Activated T-cell treated with anti-CD3 and anti-CD28 coated beads, Interleukin-2, amount 50 U/mL, for 1 hour (primary cell): ENCODE measurements around the gene CORO1C.
A peak's percentile ranks its signal among the peaks of the same experiment; 100 is the strongest.
"Not testable (repeated sequence)": the region's sequence is repeated elsewhere in the genome, so short reads cannot be mapped to it uniquely, and the experiment has no call there.

Source experiments
- DNase-seq: peaks from one replicate; pipeline ENCODE4 v3.0.0-alpha.2; 2020

The CORO1C gene

DNA sequence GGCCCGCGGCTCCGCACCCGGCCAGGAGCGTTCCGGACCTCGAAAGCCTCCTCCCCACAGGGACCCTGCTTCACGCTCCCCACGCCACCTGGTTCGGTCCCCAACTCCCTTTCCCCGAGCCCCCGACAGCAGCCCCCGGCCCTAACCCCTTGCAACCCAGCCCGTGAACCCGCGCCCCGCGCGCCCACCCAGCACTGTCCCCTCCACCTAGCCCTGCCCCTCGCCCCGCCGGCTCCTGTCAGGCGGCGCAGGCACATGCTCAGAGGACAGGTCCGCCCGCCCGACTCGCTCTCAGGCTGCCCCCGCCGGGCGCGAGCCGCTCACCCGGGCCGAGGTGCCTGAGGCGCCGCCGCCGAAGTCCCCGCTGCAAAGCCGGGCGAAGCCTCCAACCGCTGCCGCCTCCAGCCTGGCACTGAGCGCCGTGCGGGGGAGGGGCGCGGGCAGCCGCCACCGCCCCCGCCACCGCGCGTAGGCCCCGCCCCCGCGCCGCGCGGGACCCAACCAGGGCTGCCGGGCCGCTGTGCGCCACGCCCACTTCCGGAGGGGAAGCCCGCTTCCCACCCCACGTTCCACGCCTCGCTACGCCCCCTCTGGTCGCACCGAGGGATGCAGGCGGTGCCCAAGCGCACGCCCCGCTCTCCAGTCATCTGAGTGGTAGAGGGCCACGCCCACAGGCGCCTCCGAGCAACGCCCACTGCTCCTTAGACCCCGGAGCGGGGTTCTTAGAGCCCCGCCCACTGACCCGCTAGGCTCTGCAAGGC is at the start of gene CORO1C:
TSS of gene CORO1C (minus strand) at position 414 of the 761 bp plus-strand sequence. CDS start 30,200 bp downstream, outside the sequence.
- peak; percentile 98 for DNase-seq

DNA sequence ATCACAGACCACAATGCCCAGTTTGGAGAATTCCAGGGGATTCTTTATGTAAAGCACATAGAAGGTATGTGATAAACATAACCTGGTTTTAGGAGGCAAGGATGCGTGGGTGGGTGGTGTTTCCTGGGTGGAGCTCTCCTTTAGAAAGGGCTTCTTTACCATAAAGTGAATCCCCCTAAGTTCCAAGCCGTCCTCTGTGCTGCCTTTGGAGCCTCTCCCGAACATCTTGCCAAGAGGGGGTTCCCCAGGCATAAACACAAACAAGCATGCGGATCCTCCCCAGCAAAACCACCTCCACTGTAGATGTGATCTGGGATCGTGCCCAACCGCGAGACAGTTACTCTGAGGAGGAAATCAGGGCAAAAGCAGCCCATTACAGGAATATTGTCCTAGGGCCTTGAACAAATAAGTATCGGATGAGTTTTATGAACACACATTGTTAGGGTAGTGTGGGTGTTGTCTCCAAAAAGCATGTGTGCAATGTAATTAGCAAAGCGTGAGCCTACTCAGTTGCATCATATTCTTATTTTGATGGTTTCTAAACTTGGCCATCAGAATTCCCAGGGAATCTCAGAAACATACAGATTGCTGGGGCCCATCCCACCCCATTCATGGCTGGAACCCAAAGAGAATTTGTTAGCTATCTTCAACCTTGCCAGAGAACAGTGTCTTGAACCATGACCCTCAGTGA is 48.8 kb upstream of the CORO1C start:
- no peak for DNase-seq

DNA sequence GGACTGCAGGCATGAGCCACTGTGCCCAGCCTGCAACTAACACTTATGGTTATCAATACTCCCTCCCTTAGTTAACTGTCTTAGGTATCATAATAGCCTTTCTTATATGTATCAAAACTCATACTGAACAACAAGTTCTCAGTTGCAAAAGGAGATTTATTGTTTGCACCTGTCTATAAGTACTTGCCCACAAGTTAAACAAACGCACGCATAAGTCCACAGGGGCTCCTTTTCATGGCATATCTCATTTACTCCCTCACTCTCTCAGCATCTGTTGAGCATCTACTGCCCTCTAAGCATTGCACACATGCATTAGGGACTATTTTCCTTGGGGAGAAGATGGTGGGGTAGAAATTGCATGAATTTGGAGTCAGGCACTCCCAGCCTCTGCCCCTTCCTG is 46.7 kb upstream of the CORO1C start:
- no peak for DNase-seq

DNA sequence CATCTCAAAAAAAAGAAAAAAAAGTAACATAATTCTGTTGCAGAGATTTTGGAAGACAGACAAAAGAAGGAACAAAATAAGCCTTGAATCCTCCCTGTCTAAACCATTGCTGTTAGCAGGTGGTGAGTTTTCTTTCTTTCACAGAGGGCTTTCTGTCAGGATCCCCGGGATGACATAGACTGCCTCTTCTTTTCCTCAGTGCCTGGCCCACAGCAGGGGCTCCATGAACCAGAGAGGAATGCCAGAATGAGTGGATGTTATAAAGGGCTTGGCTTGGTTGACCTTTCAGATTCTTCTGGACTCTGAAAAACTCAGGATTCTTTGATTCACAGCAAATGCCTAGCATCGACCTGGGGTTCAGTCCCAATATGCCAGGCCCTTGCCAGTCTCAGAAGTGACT is 45.8 kb upstream of the CORO1C start:
- DNase-seq = no peak

DNA sequence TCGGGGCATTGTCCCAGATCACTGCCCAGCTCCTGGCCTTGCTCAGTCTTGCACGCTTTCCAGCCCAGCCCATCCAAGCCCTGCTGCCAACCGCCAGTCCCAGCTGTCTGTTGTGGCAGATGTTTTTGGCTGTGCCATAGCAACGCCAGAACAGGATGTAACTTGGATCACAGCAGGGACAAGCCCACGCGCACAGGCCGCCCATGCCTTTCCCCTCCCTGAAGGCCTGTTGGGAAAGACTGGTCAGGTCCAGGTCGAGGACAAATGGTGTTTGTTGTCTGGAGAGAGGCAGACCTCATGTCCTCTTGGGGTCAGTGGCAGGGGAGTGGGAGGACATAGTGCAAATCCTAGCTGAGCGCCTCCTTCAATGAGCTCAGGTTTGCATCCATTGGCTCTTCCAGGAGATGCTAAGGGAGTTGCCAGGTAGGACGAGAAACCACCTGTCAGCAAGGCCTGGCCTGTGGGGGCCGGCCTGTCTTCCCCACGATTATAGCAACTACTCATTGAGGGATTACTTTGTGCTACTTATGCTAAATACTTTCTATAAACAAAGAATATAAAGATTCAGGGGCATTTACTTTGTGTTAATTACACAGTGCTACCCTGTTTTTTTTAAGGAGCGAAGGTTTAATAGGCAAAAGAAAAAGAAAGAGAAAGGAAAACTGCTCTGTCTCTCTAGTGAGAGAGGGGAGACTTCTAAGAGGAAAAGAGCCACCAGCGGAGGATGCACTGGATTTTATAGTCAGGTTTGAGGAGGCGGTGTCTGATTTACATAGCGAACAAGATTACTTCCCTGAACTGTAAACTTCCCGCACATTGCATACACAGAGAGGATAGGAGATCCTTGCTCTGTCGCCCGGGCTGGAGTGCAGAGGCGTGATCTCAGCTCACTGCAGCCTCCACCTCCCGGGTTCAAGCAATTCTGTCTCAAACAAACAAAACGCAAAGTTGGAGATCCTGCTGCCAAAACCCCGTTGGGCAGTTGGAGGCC is 42.8 kb upstream of the CORO1C start:
- no peak for DNase-seq

DNA sequence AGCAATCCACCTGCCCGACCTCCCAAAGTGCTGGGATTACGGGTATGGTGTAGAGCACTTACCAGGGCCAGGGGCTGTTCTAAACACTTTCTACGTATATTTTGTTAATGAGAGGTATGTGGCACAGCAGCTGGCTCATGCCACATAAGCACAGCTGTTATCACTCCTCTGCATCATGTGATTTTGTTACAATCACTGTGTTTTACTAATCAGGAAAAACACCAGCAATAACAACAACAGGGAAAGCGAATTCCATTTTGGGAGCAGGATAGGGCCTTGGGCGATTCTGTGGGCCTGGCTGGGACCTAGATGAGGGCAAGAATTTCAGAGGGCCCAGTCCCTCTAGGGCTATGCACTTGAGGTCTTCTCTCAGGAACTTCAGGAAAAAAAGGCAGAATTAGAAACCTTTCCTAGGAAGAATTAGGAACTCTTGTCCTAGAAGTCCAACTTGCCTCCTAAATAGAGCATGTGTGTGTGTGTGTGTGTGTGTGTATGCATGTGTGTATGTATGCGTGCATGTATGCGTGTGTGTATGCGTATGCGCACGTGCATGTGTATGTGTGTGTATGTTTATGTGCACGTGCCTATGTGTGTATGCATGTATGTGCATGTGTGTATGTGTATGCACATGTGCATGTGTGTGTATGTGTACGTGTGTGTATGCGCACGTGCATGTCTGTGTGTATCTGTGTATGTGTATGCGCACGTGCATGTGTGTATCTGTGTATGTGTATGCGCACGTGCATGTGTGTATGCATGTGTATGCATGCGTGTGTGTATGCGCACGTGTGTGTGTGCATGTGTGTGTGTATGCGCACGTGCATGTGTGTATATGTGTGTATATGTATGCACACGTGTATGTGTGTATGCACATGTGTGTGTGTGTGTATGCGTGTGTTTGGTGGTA is 41.8 kb upstream of the CORO1C start:
- DNase-seq = no peak

DNA sequence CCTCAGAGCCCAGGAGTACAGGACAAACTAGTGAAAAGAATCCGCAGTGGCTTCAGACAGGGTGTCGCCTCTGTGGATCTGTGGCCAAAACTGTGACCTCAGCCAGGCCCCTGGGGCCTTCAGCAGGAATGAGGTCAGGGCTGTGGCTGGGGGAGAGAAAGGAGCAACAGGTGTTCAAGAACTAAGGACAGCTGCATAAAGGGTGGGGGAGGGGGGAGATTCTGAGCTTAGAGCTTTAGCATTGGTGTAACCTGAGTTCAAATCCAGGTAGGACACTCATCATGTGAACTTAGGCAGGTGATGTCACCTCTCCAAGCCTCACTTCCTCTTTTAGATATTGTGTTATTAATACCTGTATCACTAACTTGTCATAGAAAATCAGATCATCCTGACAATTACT is 40.9 kb upstream of the CORO1C start:
- DNase-seq = no peak

DNA sequence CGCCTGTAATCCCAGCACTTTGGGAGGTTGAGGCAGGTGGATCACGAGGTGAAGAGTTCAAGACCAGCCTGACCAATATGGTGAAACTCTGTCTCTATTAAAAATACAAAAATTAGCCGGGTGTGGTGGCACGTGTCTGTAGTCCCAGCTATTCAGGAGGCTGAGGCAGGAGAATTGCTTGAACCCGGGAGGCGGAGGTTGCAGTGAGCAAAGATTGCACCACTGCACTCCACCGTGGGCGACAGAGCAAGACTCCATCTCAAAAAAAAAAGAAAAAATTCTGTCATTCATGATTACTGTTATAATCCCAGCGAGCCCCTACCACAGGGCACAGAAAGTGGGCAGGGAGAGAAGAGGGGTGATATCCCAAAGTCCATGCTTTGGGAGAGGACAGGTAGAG is 40.5 kb upstream of the CORO1C start:
- not testable (repeated sequence) for DNase-seq

DNA sequence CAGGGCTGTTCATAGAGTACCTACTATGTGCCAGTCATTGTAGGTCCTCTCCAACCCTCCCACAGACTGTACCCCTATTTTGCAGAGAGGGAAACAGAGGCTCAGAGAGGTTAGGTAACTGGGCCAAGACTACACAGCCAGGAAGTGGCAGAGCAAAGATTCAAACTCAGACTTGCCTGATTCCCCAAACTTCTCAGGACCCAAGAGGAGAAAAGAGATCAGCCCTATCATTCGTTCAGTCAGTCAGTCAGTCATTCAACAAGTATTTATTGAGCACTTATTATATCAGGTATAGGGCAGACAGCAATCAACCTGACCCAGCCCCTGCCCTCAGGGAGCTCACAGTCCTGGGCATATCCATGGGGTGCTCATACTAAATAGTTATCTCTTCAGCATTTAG is 39.6 kb upstream of the CORO1C start:
- DNase-seq = no peak

DNA sequence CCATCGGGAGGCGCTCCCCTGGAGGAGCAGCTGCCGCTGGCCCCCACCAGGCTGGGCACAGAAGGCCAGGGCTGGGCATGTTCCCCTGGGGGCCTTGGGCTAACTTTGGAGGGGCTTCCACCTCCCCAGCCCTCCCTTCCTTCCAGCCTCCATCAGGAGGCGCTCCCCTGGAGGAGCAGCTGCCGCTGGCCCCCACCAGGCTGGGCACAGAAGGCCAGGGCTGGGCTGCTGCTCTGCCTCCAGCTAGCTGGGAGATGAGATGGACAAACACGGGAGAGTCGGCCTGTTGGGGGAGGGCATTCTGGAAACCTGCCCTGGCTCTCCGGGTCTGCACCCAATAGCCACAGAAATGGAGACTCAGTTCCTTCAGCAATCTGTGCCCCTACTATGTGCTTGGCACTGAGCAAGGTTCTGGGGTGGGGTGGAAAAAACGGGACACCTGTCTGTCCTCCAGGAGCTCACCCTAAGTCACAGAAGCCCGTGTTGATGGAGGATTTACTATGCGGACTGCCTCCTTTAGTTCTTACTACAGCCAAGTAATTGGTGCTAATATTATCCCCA is 39.0 kb upstream of the CORO1C start:
- no peak for DNase-seq

DNA sequence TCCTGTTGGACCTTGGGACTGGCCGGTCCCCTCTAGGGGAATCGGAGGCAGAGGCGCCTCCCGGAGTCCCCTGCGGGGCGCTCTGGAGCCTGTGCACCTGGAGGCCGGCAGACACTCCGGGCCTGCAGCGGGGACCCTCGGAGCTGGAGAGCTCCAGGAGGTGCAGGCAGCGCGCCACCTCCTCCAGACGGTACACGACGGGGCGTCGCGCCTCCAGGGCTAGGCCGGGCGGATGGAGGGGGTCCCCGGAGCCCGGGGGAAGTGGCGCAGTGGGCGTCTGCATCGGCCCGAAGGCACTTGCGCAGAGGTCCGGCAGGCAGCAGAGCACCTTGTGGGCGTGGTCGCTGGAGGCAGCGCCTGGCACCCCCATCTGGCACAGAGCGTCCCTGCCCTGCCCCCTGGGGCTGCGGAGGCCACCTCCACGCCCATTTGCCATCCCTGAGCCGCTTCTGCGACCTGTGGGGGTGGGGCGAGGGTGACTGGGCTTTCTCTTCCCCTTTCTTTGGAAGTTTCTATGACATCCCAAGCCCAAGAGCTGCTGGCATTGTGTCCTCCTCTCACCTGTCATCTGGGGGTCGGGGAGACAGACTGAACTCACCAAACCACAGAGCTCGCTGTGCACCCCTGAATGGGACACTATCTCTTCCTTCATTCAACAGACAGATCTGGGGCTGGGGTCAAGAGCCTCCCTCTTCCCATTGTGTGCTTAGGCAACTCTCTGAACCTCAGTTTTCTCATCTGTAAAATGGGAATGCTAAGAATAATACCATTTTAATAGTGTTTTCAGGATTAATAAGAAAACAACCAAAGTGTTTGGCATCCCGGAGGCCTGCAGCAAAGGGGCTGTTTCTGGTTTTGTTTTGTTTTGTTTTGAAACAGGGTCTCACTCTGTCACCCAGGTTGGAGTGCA is 37.5 kb upstream of the CORO1C start:
- DNase-seq = peak; percentile 25

DNA sequence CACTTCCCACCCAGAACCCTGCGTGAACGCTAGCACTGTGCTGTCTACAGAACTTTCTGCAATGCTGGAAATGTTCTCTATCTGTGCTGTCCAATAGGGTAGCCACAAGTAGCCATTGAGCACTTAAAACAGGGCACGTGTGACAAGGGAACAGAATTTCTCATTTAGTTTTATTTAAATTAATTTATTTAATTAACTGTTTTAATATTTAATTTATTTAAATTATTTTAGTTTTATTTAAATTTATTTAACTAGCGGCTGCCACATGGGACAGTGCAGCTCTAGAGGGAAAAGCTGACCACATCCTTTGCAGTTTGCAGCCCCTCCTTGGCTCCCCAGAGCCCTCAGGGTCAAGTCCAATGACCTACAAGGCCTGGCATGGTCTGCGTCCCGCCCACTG is 35.0 kb upstream of the CORO1C start:
- no peak for DNase-seq

DNA sequence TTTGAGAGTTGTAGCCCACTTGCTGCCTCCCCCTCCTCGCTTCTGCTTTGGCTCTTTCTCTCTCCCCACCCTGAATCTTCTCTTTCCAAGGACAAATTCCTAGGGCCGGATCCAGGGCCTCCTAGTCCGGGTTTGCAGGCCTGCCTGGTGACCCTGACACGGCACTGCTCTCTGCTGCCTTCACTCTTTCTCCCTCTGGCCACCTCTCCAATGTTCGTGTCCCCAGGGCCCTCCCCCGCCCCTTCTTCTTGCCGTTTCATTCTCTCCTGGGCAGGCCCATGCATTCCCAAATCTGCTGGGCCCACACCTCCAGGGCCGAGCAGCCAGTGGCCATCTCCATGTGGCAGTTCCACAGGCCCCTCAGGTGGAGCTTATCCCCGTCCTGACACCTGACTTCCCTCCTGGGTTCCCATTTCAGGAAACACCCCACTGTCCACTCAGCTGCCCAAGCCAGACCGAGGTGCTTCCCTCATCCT is 34.0 kb upstream of the CORO1C start:
- no peak for DNase-seq

DNA sequence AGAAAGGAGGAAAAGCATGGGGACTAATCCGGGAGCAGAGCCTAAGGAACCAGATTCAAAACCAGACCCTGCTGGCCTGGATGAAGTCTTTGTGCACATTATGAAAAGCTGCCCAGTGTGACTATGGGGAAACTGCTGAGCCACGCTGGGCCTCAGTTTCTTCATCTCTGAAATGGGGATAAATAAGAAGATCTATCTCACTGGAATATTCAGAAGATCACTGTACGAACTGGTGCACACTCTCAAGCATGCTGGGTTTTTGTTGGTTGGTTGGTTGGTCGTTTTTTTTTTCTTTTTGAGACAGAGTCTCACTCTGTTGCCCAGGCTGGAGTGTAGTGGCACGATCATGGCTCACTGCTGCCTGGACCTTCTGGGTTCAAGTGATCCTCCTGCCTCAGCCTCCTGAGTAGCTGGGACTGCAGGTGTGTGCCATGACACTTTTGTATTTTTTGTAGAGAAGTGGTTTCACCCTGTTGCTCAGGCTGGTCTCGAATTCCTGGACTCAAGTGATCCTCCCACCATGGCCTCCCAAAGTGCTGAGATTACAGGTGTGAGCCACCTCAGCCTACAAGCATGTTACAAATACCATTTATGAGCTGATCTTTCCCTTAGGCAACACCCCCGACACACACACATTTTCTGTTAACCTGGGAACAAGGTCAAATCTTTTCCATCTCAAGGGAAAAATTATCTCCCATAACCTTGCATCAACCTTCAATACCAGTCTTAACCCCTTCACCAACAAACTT is 33.4 kb upstream of the CORO1C start:
- DNase-seq = no peak

DNA sequence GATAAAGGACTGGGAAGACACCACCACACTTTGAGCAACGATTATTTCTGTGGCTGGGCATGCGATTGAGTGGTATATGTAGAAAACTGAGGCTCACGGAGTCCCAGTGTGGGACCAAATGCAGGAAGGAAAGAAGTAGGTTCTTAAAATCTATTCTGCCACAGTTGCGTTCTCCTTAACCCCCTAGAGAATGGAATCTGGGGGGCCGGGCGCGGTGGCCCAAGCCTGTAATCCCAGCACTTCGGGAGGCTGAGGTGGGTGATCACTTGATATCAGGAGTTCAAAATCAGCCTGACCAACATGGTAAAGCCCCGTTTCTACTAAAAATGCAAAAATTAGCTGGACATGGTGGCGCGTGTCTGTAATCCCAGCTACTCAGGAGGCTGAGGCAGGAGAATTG is 29.9 kb upstream of the CORO1C start:
- DNase-seq = no peak

DNA sequence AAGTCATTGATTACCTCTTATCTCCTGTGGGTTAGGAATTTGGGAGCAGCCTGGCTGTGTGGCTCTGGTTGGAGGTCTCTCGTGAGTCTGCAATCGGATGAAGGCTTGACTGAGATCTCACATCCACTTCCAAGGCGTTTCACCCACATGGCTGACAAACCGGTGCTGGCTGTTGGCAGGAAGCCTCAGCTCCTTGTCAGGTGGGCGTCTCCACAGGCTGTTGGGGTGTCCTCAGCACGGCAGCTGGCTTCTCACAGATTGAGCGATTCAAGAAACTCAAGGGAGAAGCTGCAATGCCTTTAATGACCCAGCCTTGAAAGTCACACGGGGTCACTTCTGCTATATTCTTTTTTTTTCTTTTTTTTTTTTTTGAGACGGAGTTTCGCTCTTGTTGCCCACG is 28.6 kb upstream of the CORO1C start:
- no peak for DNase-seq

DNA sequence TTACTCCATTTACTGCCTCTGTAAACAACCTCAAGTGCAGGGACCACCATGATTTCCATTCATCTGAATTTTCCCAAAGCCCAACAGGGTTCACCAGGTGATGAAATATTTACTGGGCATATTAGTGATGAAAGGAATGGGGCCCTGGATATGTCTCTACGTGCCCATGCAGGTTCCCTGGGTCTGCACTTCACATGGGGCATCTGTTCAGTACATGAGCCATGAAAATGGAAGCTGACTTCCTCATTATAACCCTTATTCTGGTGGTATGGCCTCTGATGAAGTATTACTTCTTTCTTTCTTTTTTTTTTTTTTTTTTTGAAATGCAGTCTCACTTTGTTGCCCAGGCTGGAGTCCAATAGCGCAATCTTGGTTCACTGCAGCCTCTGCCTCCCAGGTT is 26.5 kb upstream of the CORO1C start:
- DNase-seq = no peak

DNA sequence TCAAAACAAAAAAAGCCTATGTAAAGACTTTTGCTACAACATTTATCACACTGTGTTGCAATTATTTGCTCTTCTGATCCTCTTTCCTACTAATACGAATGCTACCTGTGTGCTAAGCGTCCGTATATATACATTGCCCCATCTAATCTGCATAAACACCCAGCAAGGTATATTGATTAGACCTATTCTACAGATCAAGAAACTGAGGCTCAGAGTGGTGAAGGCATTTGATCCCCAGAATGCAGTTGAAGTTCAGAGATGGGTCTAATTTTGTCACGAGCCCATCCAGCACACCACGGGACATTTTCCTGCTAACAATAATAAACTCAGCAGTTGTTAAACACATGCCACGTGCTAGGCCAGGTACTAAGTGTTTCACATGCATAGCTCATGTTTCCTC is 25.1 kb upstream of the CORO1C start:
- no peak for DNase-seq

DNA sequence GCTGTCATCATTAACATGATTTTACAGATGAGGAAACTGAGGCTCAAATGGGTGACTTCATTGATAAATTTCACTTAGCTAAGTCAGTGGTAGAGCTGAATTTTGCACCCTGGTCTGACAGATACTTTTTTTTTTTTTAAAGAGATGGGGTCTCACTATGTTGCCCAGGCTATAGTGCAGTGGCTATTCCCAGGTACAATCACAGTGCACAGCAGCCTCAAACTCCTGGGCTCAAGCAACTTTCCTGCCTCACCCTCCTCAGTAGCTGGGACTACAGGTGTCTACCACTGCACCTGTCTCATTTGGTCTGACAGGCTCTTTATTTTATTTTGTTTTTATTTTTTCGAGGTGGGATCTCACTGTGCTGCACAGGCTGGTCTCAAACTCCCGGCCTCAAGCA is 24.2 kb upstream of the CORO1C start:
- DNase-seq = no peak

DNA sequence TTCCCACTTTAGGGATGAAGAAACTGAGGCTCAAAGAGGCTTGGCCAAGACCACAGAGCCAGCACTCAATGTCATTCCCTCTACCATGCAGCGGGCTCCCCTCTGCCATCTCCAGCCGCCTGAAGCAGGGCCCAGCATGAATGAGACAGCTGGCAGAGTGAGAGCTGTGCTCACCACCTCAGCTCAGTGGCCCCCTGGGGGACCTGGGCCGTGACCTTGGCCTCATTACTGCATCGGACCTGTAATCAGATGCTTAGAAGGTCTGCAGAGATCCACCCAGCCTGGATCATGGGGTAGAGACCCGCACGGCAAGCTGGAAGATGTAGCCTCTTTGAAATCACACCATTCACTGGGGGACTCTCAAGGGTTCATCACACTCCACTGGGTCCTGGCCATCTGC is 22.7 kb upstream of the CORO1C start:
- no peak for DNase-seq
